Gastroesophageal sphincter (tissue), 3 donors: ENCODE results near the gene SLC22A7.

Experiments used
- EP300 ChIP-seq: sonication (generic); formaldehyde crosslinking; IDR thresholded peaks from one replicate; pipeline ENCODE4 v1.6.1; 2017; ENCODE audit warnings: antibody characterized with exemption, mild to moderate bottlenecking
- POLR2A ChIP-seq, 2 donors: fragments of 450-650 bp; IDR thresholded peaks; one replicate each; pipeline ENCODE4 v1.6.1; 2017; ENCODE audit warnings: antibody characterized with exemption in 2 of 2, mild to moderate bottlenecking in 2 of 2, moderate library complexity in 1 of 2
- POLR2AphosphoS5 ChIP-seq: sonication (generic); formaldehyde crosslinking; IDR thresholded peaks from one replicate; pipeline ENCODE4 v1.6.1; 2017; ENCODE audit warnings: antibody characterized with exemption
- TF ChIP-seq, protein P1 (sequence below), 4 experiments: fragments of 200-600 bp in 2 of 4; fragments of 450-650 bp in 2 of 4; sonication (generic) in 1 of 4; IDR thresholded peaks; one replicate each; pipeline ENCODE4 v1.5.1; 2017 to 2019; ENCODE audit warnings: antibody characterized with exemption in 4 of 4, mild to moderate bottlenecking in 2 of 4, moderate library complexity in 2 of 4

DNA sequence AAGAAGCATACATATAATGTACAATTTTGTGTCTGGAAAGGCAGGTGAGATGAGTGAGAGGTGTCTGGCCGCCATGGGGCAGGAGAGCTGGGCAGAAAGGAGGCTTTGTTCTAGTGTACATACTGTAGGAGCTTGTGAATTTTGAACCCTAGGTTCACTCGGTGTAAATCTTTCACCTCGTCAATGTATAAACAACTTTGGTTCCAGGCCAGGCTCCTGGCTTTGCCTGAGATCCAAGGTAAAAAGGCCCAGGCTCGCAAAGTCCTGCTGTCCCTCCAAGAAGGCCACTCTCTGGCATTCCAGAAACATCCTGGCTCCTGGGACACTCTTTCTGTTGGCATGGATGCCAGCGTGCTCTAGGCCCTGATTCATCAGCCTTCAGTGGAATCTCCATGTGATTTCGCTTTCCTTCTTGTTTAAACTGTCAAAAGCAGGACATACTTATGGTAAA is 7.1 kb upstream of the SLC22A7 start:
- TF ChIP-seq, protein P1, sequence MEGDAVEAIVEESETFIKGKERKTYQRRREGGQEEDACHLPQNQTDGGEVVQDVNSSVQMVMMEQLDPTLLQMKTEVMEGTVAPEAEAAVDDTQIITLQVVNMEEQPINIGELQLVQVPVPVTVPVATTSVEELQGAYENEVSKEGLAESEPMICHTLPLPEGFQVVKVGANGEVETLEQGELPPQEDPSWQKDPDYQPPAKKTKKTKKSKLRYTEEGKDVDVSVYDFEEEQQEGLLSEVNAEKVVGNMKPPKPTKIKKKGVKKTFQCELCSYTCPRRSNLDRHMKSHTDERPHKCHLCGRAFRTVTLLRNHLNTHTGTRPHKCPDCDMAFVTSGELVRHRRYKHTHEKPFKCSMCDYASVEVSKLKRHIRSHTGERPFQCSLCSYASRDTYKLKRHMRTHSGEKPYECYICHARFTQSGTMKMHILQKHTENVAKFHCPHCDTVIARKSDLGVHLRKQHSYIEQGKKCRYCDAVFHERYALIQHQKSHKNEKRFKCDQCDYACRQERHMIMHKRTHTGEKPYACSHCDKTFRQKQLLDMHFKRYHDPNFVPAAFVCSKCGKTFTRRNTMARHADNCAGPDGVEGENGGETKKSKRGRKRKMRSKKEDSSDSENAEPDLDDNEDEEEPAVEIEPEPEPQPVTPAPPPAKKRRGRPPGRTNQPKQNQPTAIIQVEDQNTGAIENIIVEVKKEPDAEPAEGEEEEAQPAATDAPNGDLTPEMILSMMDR (IDR thresholded peaks at IDR 0.05): no peak
- TF ChIP-seq POLR2A (IDR thresholded peaks at IDR 0.05) (no peak), EP300 (no peak), POLR2AphosphoS5 (no peak)
